IPS-NIHi7 (cell line): ENCODE measurements around the gene NODAL.
"Not testable (repeated sequence)": the region's sequence is repeated elsewhere in the genome, so short reads cannot be mapped to it uniquely, and the experiment has no call there.

Experiments used
- DNase-seq: peaks from one replicate; pipeline ENCODE4 v3.0.0; 2012; ENCODE audit warnings: mixed read lengths; ENCODE audit errors: extremely low spot score

The NODAL gene

GRCh38 chr10:70441161-70441894 lies at the start of gene NODAL:
TSS of gene NODAL (minus strand) at chr10:70441681. CDS start at chr10:70441667, 14 bp downstream.
- DNase-seq = peak; percentile 54

- DNase-seq = no peak
Observed at GRCh38 chr10:70490142-70490541, 48.7 kb upstream of the NODAL start.

GRCh38 chr10:70487824-70488223 lies 46.3 kb upstream of the NODAL start:
- DNase-seq = no peak

- DNase-seq = not testable (repeated sequence)
Observed at GRCh38 chr10:70483872-70484271, 42.4 kb upstream of the NODAL start.

GRCh38 chr10:70482982-70483760 lies 41.7 kb upstream of the NODAL start:
- no peak for DNase-seq

- DNase-seq = no peak
Observed at GRCh38 chr10:70481831-70482530, 40.5 kb upstream of the NODAL start.

- DNase-seq = no peak
Observed at GRCh38 chr10:70481105-70481504, 39.6 kb upstream of the NODAL start.

- no peak for DNase-seq
Observed at GRCh38 chr10:70480239-70480861, 38.9 kb upstream of the NODAL start.

- no peak for DNase-seq
Observed at GRCh38 chr10:70479626-70480238, 38.3 kb upstream of the NODAL start.

GRCh38 chr10:70479165-70479581 lies 37.7 kb upstream of the NODAL start:
- no peak for DNase-seq

GRCh38 chr10:70478191-70479164 lies 37.0 kb upstream of the NODAL start, which contains the start of gene PALD1:
TSS of gene PALD1 (plus strand) at chr10:70478767. CDS start at chr10:70525952, 47,185 bp downstream.
- peak; percentile 91 for DNase-seq

GRCh38 chr10:70477661-70478162 lies 36.2 kb upstream of the NODAL start:
- DNase-seq = no peak

GRCh38 chr10:70476249-70477035 lies 35.0 kb upstream of the NODAL start:
- no peak for DNase-seq

- DNase-seq = no peak
Observed at GRCh38 chr10:70475661-70476060, 34.2 kb upstream of the NODAL start.

GRCh38 chr10:70474780-70475179 lies 33.3 kb upstream of the NODAL start:
- DNase-seq = no peak

- DNase-seq = no peak
Observed at GRCh38 chr10:70472799-70473454, 31.4 kb upstream of the NODAL start.

- no peak for DNase-seq
Observed at GRCh38 chr10:70466951-70467350, 25.5 kb upstream of the NODAL start.

- no peak for DNase-seq
Observed at GRCh38 chr10:70465832-70466231, 24.4 kb upstream of the NODAL start.

- DNase-seq = no peak
Observed at GRCh38 chr10:70465278-70465677, 23.8 kb upstream of the NODAL start.
